ENCODE results near the gene SIPA1.
"Not testable (repeated sequence)": the region's sequence is repeated elsewhere in the genome, so short reads cannot be mapped to it uniquely, and the experiment has no call there.

The SIPA1 gene

DNA sequence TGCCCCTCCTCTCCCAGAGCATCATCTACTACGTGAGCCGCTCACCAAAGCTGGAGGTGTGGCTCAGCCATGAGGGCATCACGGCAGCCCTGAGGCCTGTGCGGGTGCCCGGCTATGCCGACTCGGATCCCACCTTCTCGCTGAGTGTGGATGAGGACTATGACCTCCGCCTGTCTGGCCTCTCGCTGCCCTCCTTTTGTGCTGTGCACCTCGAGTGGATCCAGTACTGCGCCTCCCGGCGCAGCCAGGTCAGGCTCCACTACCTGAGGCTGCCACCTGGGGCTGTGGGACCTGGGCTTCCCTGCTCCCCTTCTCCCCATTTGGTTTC, 3.8 kb upstream of the SIPA1 start:
- no peak for DNase-seq (ENCODE audit: low read depth)
- TF ChIP-seq, protein P1, sequence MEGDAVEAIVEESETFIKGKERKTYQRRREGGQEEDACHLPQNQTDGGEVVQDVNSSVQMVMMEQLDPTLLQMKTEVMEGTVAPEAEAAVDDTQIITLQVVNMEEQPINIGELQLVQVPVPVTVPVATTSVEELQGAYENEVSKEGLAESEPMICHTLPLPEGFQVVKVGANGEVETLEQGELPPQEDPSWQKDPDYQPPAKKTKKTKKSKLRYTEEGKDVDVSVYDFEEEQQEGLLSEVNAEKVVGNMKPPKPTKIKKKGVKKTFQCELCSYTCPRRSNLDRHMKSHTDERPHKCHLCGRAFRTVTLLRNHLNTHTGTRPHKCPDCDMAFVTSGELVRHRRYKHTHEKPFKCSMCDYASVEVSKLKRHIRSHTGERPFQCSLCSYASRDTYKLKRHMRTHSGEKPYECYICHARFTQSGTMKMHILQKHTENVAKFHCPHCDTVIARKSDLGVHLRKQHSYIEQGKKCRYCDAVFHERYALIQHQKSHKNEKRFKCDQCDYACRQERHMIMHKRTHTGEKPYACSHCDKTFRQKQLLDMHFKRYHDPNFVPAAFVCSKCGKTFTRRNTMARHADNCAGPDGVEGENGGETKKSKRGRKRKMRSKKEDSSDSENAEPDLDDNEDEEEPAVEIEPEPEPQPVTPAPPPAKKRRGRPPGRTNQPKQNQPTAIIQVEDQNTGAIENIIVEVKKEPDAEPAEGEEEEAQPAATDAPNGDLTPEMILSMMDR (conservative IDR thresholded peaks at IDR 0.05; ENCODE audit: low read length): no peak
- H3K4me3 ChIP-seq (ENCODE audit: low read length): no peak overlapping the region

DNA sequence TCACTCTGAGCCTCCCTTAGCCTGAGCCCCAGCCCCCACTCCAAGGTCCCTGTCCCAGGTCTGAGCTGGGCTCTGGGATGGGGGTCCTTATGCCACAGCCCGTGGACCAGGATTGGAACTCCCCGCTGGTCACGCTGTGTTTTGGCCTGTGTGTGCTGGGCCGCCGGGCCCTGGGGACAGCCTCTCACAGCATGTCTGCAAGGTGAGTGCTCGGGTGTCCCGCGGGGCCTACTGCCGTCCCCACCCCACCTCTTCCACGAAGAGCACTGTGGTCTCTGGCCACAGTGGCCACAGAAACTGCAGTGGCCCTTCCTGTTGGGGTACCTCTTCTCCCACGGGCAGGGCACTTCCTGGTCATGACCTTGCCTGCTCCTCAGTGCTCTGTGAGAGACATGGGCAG, 3.5 kb upstream of the SIPA1 start:
- TF ChIP-seq, protein P1 (conservative IDR thresholded peaks at IDR 0.05; ENCODE audit: low read length): no peak
- H3K4me3 ChIP-seq (ENCODE audit: low read length): no peak overlapping the region
- DNase-seq (ENCODE audit: low read depth): no peak

DNA sequence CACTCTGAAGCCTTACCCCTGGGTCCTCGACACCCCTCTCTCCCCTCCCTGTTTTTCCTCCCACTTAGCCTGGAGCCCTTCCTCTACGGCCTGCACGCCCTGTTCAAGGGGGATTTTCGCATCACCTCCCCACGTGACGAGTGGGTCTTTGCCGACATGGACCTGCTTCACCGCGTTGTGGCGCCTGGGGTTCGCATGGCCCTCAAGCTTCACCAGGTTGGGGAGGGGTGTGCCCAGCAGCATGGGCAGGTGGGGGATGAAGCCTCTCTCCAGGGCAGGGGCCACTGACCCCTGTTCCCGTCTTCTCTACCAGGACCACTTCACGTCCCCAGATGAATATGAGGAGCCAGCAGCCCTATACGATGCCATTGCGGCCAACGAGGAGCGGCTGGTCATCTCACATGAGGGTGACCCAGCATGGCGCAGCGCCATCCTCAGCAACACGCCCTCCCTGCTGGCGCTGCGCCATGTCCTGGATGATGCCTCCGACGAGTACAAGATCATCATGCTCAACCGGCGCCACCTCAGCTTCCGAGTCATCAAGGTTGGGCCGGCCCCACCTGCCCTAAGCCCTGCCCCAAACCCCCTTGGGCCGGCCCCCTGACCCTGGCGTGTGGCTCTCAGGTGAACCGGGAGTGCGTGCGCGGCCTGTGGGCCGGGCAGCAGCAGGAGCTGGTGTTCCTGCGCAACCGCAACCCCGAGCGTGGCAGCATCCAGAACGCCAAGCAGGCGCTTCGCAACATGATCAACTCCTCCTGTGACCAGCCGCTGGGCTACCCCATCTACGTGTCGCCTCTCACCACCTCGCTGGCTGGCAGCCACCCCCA, 2.8 kb upstream of the SIPA1 start:
- H3K4me3 ChIP-seq (ENCODE audit: low read length): no peak overlapping the region
- DNase-seq (ENCODE audit: low read depth): no peak
- TF ChIP-seq, protein P1 (conservative IDR thresholded peaks at IDR 0.05; ENCODE audit: low read length): no peak

DNA sequence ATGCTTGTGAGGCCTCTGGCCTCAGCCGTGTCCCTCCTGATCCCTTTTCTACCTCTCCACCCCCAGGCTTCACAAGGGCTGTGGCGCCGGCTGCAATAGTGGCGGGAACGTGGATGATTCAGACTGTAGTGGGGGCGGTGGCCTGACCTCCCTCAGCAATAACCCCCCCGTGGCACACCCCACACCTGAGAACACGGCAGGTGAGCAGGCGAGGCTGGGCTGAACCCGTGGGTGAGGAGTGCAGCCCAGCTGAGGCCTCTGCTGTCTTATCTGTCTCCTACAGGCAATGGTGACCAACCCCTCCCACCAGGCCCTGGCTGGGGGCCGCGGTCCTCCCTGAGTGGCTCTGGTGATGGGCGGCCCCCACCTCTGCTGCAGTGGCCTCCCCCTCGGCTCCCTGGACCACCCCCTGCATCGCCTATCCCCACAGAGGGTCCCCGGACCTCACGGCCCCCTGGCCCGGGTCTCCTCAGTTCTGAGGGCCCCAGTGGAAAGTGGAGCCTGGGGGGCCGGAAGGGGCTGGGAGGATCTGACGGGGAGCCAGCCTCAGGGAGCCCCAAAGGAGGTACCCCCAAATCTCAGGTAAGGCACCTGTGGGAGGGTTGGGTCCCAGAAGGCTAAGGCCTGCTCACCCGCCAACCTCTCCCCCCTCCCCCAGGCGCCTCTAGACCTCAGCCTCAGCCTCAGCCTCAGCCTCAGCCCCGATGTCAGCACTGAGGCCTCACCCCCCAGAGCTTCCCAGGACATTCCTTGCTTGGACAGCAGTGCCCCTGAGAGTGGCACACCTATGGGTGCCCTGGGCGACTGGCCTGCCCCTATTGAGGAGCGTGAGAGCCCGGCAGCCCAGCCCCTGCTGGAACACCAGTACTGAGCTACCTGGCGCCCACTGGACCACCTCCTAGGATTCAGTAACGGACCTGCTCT, 1.5 kb upstream of the SIPA1 start:
- TF ChIP-seq, protein P1 (conservative IDR thresholded peaks at IDR 0.05; ENCODE audit: low read length): no peak
- no peak for DNase-seq (ENCODE audit: low read depth)
- no peak overlapping the region for H3K4me3 ChIP-seq (ENCODE audit: low read length)

DNA sequence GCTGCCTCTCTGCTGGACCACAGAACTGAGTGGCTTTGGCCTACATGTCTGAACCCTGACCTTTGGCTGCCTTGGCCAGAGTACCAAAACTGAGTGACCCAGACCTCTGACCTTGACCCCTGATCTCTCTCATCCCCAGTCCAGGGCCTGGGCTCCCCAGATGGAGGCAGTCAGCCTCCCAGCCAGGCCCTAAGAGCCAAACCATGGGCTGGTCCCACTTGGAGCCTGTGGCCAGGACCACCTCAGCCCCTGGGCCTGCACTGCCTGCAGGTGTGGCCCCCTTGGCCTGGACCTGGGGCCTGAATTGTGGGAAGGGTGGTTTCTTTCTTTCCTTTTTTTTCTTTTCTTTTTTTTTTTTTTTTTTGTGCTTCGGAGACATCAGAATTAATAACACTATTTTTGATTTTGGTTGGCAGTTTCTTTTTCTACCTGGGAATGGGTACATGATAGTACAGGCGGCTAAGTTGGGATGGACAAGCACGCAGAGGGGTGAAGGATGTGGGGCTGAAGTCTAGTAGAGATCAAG, 806 bp upstream of the SIPA1 start:
- TF ChIP-seq, protein P1 (conservative IDR thresholded peaks at IDR 0.05; ENCODE audit: low read length): no peak
- no peak overlapping the region for H3K4me3 ChIP-seq (ENCODE audit: low read length)
- no peak for DNase-seq (ENCODE audit: low read depth)

DNA sequence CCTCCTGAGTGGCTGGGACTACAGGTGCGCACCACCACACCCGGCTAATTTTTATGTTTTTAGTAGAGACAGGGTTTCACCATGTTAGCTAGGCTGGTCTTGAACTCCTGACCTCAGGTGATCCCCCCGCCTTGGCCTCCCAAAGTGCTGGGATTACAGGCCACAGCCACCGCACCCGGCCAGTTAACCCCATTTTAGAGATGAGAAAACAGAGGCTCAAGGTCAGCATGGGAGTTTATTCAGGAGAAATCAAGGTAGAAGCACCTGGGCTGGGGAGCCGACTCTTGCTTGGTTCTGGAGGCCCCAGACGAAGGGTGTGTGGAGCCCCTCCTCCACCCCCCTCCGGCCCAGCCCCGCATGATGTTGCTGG, 1.3 kb downstream of the SIPA1 start:
- H3K4me3 ChIP-seq (ENCODE audit: low read length); DNase-seq (ENCODE audit: low read depth): not testable (repeated sequence)

DNA sequence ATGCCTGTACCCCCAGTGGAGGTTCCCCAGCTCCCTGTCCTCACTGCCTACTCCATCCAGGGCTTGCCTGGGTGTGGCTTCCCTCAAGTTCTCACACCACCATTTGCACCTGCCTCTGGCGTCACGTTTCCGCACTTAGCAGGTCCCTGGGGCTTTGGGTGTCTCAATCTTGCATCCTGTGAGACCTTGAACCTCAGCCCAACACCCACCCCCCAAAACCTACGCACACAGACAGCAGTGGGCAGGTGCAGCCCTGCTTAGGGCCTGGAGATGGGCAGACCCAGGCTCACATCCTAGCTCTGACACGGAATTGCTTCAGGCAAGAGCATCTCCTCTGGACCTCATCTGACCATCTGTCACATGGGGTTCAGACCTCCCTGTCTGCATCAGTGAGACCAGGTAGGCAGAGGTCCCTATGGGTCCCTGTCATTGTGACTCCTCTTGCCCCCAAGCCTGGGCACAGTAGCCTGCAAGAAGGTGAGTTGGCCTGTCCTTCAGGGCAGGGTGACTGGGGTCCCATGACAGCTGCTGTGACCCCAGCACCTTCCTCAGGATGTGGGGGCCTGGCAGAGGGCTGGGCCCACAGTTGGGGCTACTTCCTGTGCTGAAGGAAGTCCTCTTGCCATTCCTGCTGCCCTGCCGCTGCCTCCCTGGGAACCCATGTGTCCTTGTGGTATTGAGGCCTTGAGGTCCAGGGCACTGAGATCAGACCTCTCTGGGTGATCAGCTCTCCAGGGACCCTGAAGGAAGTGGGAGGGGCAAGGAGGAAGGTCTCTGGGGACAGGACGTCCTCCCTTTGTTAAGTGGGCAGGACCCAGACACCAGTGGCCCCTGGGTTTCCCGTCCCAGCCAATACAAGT, 2.0 kb downstream of the SIPA1 start:
- H3K4me3 ChIP-seq (ENCODE audit: low read length): no peak overlapping the region
- TF ChIP-seq, protein P1 (conservative IDR thresholded peaks at IDR 0.05; ENCODE audit: low read length): no peak

More for the DNA sequence above, 2.0 kb downstream of the SIPA1 start:
- no peak for DNase-seq (ENCODE audit: low read depth)
